ENCODE measurements around the gene PI4K2B.

DNA sequence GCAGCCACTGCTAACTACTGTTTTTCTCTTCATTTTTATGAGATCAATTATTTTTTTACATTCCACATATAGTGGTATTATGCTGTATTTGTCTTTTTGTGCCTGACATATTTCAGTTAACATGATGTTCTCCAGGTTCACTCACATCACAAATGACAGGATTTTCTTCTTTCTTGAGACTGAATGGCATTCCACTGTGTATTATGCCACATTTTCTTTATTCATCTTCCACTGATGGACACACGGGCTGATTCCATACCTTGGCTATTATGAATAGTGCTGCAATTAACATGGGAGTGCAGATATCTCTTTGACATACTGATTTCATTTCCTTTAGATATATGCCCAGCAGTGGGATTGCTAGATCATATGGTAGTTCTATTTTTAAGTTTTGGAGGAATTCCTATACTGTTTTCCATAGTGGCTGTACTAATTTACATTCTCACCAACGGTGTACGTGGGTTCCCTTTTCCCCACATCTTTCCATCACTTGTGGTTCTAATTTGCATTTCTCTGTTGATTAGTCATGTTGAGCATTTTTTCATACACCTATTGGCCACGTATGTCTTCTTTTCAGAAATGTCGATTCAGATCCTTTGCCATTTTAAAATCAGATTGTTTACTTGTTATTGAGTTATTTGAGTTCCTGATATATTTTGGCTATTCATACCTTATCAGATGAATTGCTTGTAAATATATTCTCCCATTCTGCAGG is 63.9 kb downstream of the PI4K2B start:
- TF ChIP-seq, protein P1, sequence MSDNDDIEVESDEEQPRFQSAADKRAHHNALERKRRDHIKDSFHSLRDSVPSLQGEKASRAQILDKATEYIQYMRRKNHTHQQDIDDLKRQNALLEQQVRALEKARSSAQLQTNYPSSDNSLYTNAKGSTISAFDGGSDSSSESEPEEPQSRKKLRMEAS (IDR thresholded peaks at IDR 0.05; ENCODE audit: low read depth, low read length), result no peak
- TF ChIP-seq POLR2A (IDR thresholded peaks at IDR 0.05; ENCODE audit: extremely low read depth, insufficient read length), result no peak
- TF ChIP-seq, protein P2, sequence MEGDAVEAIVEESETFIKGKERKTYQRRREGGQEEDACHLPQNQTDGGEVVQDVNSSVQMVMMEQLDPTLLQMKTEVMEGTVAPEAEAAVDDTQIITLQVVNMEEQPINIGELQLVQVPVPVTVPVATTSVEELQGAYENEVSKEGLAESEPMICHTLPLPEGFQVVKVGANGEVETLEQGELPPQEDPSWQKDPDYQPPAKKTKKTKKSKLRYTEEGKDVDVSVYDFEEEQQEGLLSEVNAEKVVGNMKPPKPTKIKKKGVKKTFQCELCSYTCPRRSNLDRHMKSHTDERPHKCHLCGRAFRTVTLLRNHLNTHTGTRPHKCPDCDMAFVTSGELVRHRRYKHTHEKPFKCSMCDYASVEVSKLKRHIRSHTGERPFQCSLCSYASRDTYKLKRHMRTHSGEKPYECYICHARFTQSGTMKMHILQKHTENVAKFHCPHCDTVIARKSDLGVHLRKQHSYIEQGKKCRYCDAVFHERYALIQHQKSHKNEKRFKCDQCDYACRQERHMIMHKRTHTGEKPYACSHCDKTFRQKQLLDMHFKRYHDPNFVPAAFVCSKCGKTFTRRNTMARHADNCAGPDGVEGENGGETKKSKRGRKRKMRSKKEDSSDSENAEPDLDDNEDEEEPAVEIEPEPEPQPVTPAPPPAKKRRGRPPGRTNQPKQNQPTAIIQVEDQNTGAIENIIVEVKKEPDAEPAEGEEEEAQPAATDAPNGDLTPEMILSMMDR (IDR thresholded peaks at IDR 0.05; ENCODE audit: low read depth, low read length), result no peak
- no peak for TF ChIP-seq MYC (IDR thresholded peaks at IDR 0.05; ENCODE audit: low read depth, low read length)

Data from NB4 (cell line).